NCI-H2171 (cell line): ENCODE data around the gene PNPLA1.

Source experiments
- DNase-seq: peaks from one replicate; lab custom pipeline; 2025; lab: John Stamatoyannopoulos, UW

PNPLA1 gene

DNA sequence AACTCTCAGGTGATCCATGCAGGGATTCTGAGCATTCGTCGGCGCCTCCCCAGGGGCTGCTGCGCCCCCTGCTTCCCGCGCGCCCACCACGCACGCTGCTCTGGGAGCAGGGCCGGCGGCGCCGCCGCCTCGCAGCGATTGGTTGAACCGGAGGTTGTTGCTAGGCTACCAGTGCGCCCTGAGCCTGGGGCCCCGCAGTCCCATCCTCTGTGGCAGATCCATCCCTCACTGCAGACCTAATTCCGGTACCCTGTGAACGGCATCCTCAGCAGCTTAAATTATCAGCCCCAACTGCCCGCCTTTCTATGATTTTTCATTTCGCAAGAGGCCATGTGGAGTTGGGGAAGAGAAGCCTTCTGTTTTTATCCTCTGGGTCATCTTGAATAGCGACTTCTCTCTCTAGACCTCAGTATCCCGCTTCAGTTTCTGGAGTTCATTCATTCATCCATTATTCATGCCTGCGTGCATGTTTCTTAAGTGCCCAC is 15.4 kb downstream of the PNPLA1 start:
- DNase-seq: no peak

GRCh38 chr6:36285797-36286196 is 15.9 kb downstream of the PNPLA1 start:
- no peak for DNase-seq

- DNase-seq: no peak
These were observed 17.0 kb downstream of the PNPLA1 start for GRCh38 chr6:36286858-36287257.

GRCh38 chr6:36289281-36289878 is 19.5 kb downstream of the PNPLA1 start:
- DNase-seq: peak; percentile 90

- no peak for DNase-seq
These were observed 21.1 kb downstream of the PNPLA1 start for GRCh38 chr6:36290668-36291620.

- DNase-seq: no peak
These were observed 22.3 kb downstream of the PNPLA1 start for GRCh38 chr6:36292170-36292569.

DNA sequence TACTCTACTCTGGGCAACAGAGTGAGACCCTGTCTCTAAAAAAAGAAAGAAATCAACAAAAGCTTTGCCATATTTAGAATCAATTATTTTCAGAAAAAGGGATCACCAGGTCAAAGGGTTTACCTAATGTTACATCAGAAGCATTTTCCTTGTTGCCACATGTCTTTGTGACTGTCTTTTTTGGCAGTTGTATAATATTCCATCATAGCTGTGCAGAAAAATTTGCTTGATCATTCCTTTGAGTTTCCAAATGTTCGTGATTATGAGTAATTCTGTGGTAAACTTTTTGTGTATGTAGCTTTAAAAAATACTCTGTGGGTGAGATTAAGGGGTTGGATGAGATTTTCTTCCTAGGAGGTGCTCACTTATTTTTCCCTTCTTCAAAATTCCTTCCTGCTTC is 26.4 kb downstream of the PNPLA1 start:
- no peak for DNase-seq

DNA sequence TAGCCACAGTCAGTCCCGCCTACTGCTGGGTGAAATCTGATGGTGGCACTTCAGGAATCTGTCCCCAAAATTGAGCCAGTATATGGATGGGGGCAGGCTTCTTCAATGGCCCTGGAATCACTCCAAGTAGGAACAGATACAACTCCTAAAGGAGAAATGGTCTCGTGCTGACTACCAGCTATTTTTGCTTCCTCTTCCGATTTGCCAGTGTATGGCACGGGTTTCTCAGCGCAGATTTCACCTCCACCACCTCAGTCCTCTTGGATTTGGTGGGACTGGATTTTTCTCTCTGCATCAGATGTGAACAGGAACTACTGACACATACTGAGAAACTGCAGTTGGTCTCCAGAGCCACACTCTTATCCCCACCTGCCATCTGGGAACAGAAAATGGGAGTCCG is 27.2 kb downstream of the PNPLA1 start:
- DNase-seq: no peak

DNA sequence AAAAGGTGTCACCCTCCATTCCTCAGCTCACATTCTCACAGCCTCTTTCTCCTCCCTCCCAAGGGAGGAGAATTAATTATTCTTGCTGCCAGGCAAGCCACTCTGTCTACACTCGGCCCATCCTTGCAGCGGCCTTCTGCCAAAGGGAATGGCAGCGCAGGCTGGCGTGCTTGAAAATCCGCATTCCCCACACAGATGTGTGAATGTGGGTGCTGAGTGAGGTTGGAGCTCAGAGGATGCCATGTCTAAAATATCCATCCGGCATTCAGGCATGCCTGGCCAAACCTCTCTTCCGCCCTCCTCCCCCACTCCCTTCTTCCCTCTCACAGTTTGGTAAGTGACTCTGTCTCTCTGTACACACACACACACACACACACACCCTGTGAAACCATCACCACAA is 27.7 kb downstream of the PNPLA1 start:
- no peak for DNase-seq

- no peak for DNase-seq
These were observed 28.2 kb downstream of the PNPLA1 start for GRCh38 chr6:36298027-36298426.

GRCh38 chr6:36301085-36301658 is 31.3 kb downstream of the PNPLA1 start:
- DNase-seq: no peak

DNA sequence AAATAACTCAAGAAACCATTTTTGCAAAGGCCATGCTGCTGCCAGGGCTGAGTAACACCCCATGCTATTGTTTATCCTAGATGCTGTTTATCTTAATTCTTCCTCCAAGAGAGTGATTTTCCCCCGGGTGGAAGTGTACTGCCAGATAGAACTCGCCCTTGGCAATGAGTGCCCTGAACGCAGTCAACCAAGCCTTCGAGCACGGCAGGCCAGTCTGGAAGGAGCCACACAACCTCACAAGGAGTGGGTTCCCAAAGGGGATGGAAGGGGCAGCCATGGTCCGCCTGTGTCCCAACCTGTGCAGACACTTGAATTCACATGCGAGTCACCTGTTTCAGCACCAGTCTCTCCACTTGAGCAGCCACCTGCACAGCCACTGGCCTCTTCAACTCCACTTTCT is 31.9 kb downstream of the PNPLA1 start:
- no peak for DNase-seq

GRCh38 chr6:36302227-36302976 is 32.5 kb downstream of the PNPLA1 start:
- DNase-seq: peak; percentile 79

DNA sequence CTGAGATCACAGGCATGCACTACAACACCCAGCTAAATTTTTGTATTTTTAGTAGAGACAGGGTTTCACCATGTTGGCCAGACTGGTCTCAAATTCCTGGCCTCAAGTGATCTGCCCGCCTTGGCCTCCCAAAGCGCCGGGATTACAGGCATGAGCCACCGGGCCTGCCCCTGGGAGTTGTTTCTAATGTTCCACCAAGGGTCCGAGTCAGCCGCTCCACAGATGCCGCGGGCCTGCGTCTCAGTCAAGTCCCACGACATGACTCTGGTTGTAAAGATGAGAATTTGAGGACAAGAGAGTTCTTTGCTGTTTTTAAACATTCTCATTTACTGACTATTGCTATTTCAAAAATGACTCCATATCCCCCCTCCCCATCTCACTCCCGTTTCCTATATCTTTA is 36.0 kb downstream of the PNPLA1 start:
- no peak for DNase-seq

DNA sequence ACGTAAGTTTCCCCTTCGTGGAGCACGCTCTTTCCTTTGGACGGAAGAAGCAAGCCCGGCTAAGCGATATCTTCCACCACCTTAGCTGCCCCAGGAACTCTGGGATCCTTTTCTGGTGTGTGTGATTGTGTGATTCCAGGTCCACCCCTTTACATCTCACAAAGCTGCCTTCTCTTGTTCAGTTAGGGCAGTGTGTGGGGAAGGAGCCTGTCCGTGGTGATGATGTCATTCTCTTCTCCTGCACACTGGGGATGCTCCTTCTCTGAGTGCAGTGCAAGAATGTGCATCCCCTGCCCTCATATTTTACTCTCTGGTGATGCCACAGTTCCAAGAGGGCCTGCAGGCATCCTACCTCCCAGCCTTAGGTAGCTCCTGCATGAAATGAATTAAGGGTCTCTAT is 36.5 kb downstream of the PNPLA1 start:
- no peak for DNase-seq

- DNase-seq: no peak
These were observed 38.7 kb downstream of the PNPLA1 start for GRCh38 chr6:36308514-36308913.

DNA sequence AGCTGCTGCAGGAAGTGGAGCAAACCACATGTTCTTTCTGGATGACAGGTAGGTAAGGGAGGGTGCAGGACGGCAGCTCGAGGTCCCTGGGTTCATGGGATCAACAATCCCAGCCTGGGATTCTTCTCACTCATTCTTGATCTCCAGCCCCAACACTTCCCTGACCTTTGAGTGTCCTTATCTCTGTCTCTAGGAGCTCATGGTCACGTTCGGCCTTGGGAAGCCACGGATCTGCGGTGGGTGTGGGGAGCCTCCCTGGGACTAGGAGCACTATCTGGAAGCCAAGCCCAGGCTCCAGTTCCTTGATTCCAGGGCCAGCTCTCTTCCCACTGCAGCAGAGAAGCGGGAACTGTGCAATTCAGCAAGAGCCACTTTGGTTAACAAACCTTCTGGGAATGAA is 39.3 kb downstream of the PNPLA1 start:
- no peak for DNase-seq

- no peak for DNase-seq
These were observed 40.0 kb downstream of the PNPLA1 start for GRCh38 chr6:36309900-36310299.

- DNase-seq: no peak
These were observed 43.2 kb downstream of the PNPLA1 start for GRCh38 chr6:36312854-36313648.

DNA sequence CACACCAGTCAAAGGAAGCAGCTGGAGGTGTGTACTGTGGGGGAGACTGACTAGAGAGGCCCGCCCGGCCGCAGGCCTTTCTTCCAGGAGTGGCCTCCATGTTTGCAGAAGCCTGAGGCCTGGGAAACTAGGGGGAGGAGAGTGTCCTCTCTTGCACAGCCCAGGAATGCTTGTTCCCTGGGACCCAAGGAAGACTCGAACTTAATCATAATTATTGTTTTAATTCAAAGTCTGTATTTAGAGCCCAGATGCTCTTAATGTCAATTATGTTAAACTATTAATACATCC is 43.7 kb downstream of the PNPLA1 start:
- no peak for DNase-seq

GRCh38 chr6:36314221-36315014 is 44.6 kb downstream of the PNPLA1 start:
- DNase-seq: no peak
